GM21717 (cell line): ENCODE results near the gene ZFAND2B.
A peak's percentile ranks its signal among the peaks of the same experiment; 100 is the strongest.

Source experiments
- ATAC-seq: cut with Tn5 transposase; IDR thresholded peaks from one replicate; pipeline ENCODE4 v1.9.1; 2021; ENCODE audit warnings: mild to moderate bottlenecking, moderate library complexity; ENCODE audit not compliant: unreplicated experiment

The ZFAND2B gene

GRCh38 chr2:219219784-219220532 is 13.4 kb downstream of the ZFAND2B start:
- ATAC-seq, result no peak

GRCh38 chr2:219220652-219221402 is 14.2 kb downstream of the ZFAND2B start:
- no peak for ATAC-seq

GRCh38 chr2:219221957-219222518 is 15.5 kb downstream of the ZFAND2B start:
- ATAC-seq, result no peak

- ATAC-seq, result no peak
Measured at GRCh38 chr2:219223831-219224610, 17.4 kb downstream of the ZFAND2B start.

GRCh38 chr2:219225350-219225749 is 18.8 kb downstream of the ZFAND2B start:
- ATAC-seq, result no peak

- ATAC-seq, result no peak
Measured at GRCh38 chr2:219228041-219228910, 21.7 kb downstream of the ZFAND2B start.

- ATAC-seq, result no peak
Measured at GRCh38 chr2:219228911-219229304, 22.3 kb downstream of the ZFAND2B start.

- peak; percentile 97 for ATAC-seq
Measured at GRCh38 chr2:219229305-219230058, 22.9 kb downstream of the ZFAND2B start, which contains the start of the genes ANKZF1 and ATG9A. ANKZF1 (plus strand) TSS chr2:219229806; CDS start chr2:219230258, 452 bp downstream. ATG9A (minus strand) TSS chr2:219229636; CDS start chr2:219228024, 1,612 bp downstream.

GRCh38 chr2:219230059-219230540 is 23.5 kb downstream of the ZFAND2B start:
- peak; percentile 28 for ATAC-seq

GRCh38 chr2:219234331-219234730 is 27.7 kb downstream of the ZFAND2B start:
- no peak for ATAC-seq

GRCh38 chr2:219243291-219243761 is 36.7 kb downstream of the ZFAND2B start:
- ATAC-seq, result no peak

- ATAC-seq, result no peak
Measured at GRCh38 chr2:219244789-219245147, 38.2 kb downstream of the ZFAND2B start.

- peak; percentile 68 for ATAC-seq
Measured at GRCh38 chr2:219245148-219245898, 38.7 kb downstream of the ZFAND2B start, which contains the start of the genes GLB1L and STK16. GLB1L (minus strand) TSS chr2:219245444; CDS start chr2:219243573, 1,871 bp downstream. STK16 (plus strand) TSS chr2:219245479; CDS start chr2:219246000, 521 bp downstream.

- no peak for ATAC-seq
Measured at GRCh38 chr2:219245899-219246230, 39.3 kb downstream of the ZFAND2B start.

- no peak for ATAC-seq
Measured at GRCh38 chr2:219246559-219246958, 40.0 kb downstream of the ZFAND2B start.

GRCh38 chr2:219247678-219248642 is 41.4 kb downstream of the ZFAND2B start:
- no peak for ATAC-seq

- no peak for ATAC-seq
Measured at GRCh38 chr2:219248845-219249202, 42.2 kb downstream of the ZFAND2B start.
